Limb (tissue), 2 donors: ENCODE data around the gene HID1.
"Not testable (repeated sequence)": the region's sequence is repeated elsewhere in the genome, so short reads cannot be mapped to it uniquely, and the experiment has no call there.

Experiments
- DNase-seq, 2 donors: peaks; one replicate each; pipeline ENCODE4 v3.0.0-alpha.2; 2016; ENCODE audit errors: extremely low spot score in 2 of 2

HID1 gene

DNA sequence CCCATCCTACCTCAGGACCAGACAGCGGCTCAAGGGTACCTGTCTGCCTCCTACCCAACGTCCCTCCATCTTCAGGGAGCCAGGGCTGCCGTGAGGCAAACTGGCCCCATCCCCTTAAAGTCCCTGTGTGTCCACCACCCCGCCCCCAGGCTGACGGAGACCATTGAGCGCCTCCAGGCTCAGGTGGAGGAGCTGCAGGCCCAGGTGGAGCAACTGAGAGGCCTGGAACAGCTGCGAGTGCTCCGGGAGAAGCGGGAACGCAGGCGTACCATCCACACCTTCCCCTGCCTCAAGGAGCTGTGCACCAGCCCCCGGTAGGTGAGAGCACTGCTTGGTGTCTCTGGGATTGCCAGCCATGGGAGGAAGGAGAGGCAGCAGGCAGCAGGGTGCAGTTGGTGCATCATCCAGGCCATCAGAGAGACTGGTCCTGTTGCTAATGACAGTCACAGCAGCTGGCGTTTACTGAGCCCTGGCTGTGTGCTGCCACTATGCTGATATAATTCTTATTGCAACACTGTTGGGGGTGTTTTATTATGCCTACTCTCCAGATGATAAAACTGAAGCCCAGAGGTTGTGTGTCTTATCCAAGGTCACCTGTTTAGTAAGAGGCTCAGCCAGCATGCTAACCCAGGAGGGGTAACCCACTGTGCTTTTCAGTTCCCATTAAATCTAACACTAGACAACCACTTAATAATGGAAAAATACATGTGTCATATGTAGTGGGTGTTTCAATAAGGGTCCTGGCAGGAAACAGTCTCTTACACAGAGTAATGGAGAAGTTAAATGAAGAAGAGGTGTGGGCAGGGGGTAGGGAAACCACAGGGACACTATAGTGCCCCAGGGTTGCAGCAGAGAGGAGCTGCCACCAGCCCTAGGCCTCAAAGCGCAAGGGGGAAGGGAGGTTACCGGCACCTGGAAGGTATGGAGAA lies 29.6 kb upstream of the HID1 start:
- no peak for DNase-seq

DNA sequence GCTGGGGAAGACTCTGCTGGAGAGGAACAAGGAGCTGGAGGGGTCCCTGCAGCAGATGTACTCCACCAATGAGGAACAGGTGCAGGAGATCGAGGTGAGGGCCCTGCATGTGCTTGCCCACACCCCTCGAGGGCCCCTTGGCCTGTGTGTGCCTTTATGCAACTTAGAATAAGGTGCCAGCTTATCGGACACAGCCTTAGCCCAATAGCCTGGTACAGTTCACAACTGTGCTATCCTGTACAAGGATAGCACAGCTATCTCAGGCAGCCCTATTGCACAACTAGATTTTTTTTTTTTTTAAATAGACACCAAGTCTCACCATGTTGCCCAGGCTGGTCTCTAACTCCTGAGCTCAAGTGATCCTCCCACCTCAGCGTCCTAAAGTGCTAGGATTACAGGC lies 27.0 kb upstream of the HID1 start:
- DNase-seq: no peak

DNA sequence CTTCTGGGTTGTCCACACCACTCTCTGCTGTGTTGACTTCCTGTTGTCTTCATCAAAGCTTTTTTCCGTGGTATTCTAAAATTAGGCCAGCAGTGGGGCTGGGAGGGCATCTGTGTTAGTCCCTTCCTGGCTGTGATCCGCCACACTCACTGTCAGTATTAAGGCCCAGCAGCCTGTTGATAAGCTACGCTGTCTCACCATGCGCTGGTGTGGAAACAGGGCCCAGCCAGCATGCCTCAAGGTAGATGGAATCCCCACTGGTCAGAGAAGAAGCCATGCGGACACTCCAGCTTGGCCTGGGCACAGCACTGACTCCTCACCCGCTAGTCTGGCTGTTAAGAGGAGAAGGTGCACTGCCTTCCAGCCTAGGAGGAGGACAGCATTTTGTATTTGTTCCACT lies 26.2 kb upstream of the HID1 start:
- no peak for DNase-seq

DNA sequence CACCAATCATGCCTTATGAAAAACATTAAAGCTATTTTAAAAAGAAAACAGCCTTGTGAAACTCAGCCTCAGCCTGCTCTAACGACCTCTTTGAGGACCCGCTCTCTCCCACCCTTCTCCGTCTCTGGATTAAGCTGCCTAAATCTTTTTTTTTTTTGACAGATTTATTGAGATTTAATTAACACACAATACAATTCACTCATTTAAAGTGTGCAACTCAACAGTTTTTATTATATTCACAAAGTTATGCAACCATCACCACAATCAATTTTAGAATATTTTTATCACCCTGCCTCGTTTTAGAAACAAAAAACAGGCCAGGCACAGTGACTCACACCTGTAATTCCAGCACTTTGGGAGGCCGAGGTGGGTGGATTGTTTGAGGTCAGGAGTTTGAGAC lies 23.3 kb upstream of the HID1 start:
- DNase-seq: no peak

DNA sequence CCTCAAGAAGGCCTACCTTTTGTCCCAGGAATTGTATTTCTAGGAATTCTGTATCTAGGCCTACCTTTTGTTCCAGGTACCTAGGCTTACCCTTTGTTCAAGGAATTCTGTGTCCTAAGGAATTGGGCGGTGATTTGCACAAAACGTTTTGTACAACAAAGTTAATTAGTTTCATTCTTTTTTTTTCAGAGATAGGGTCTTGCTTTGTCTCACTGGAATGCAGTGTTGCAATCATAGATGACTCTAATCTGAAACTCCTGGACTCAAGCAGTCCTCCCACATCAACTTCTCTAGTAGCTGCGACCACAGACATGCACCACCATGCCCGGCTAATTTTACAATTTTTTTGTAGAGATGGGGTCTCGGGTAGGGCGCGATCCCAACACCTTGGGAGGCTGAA lies 21.9 kb upstream of the HID1 start:
- DNase-seq: no peak

DNA sequence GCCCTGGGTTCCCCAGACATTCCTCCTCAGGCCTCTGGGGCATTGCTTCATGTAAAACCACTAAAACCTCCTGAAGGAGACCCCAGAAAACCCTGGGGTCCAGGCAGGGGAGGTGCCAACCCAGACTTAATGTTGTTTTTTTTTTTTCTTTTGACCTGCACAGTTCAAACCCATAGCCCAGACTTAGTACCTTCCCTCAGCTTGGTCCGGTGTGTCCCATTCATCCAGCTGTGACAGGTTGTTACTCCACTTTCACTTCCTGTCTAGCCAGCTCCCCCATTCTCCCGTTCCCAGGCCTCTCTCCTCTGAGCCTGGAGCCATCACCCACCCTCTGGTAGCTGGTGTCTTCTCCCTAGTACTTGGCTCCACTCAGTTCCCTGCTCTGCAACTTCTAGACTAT lies 19.7 kb upstream of the HID1 start:
- DNase-seq: no peak

DNA sequence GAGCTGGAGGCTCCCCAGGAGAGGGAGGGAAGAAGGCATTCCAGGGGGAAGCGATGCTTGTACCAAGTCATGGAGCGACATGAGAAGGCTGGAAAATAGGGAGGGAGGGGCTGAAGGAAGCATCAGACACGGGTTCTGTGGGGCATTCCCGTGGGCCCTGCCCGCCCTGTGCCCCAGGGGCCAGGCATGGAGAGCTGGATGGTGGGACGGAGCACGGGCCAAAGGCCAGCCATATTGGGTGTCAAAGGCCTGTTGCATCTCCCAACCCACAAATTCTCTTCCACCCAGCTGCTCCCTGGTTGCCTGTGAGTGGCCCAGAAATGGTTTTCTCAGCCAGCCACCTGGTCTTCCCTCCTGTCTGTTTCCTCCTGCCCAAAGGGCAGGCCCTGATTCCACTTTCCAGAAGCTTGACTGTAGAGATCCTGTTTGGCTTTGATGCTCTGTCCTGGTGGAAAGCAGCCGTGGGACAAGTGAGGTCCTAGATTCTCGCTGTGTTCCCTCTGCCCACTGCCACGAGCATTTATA lies 18.1 kb upstream of the HID1 start:
- DNase-seq: no peak

DNA sequence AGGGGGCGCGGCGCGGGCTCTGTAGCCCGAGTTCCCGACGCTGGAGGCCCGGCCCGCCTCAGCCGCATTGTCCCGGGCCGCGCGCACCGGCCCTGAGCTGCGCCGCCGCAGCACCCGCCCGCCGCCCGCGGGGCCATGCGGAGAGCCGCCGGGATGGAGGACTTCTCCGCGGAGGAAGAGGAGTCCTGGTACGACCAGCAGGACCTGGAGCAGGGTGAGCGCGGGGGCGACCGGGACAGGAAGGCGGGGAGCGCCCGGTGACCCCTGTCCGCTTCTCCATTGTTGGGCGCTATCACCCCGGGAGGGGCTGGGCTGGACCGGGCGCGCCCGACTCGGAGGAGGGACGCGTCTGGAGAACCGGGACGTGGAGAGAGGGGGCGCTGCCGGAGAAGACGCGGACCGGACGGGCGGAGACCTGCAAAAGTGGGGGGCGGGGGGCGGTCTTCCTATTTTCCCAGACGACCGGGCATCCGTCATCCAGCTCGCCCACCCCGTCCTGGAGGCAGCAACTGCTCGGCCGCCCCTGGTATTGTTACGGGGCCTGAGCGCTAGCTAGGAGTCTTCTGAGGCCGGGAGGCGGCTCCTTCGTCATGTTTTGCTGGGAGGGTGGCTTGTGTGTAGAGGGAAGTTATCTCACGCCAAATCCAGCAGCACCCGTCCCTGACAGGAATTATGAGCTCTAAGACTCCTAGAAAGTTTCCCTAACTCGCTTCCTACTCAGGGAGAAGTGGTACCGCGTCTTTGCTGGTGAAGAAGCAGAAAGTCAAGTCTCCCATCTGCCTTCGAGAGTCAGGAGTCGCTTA lies 15.6 kb upstream of the HID1 start:
- DNase-seq: peak; percentile 81 to 92

DNA sequence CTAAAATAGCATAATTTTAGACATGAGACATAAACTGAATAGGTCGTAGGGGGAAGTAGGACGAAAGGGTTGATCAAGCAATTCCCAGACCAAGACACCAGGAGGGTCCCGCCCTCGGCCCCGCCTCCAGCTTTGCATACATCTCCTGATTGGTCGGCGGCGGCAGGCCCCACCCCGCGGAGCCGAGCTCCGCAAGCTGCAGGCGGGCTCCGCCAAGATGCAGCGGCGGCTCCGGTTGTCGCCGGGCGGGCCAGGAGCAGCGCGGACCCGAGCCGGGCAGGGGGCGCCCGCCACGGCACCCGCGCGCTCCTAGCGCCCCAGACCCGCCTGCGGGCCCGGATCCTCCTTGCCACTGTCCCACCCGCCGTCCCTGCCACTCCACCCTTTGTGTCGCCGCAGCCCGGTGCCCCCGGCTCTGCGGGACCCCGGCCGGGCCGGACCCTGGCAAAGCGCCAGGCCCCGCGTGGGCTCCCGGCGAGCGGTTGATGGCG lies 14.9 kb upstream of the HID1 start, which contains the start of gene CDR2L:
TSS of gene CDR2L (plus strand) at position 215 of the 491 bp plus-strand sequence. CDS start 412 bp downstream, outside the sequence.
- DNase-seq: peak; percentile 94 to 97

DNA sequence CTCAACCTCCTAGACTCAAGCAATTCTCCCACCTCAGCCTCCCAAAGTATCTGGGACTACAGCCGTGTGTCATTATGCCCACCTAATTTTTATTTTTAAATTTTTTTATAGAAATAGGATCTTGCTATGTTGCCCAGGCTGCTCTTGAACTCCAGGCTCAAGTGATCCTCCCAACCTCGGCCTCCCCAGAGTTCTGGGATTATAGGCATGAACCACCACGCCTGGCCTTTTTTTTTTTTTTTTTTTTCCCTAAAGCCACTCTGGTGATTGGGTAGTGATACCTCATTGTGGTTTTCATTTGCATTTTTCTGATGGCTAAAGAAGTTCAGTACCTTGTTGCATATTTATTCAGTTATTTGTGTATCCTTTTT lies 13.6 kb upstream of the HID1 start:
- DNase-seq: no peak

DNA sequence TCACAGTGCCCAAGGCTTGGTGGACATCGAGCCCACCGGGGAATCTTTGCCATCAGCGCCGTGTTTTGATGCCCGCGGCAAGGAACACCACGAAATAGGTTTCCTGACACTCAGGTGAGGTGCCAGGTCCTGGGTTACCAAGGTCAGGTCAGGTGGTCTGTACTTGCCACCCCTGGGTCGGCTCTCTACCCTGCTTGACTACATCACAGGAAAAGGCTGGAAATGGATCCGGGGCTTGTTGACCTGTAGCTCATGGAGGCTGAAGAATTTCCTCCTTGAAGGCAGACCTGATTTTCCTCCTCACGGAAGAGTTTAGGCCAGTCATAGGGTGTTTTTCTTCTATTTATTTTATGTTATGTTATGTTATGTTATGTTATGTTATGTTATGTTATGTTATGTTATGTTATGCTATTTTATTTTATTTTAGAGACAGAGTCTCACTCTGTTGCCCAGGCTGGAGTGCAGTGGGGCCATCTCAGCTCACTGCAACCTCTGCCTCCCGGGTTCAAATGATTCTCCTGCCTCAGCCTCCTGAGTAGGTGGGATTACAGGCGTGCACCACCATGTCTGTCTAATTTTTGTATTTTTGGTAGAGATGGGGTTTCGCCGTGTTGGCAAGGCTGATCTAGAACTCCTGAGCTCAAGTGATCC lies 10.2 kb upstream of the HID1 start:
- not testable (repeated sequence) for DNase-seq

DNA sequence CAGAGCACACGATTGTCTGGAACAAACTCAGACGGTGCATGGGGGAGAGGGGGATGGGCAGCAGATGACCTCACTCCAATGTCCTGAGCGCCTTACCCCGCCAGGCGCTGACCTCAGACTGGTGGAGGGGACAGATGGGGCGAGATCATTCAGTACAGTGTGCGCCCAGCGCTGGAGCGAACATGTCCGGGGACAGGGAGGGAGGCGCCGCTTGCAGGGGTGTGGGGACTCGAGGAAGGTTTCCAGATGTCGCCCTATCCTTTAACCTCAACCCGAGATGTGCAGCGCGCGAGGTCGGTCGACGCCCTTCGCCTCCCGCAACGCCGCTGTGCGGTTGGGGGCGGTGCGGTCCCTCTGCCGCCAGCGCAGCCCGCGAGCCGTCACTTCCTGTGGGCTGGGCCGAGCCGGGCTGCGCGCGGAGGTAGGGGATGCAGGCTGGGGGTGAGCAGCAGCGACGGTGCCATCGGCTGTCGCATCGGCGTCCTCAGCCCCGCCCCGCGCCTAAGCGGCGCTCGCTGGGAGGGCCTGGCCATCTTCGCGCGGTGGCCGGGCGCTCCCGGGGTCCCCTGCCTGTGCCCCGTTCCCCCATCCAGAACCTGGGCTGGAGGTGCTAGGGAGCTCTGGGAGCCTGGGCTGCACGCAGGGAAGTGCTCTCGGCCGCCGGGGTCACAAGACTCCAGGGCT lies 9.6 kb upstream of the HID1 start:
- DNase-seq: peak; percentile 53 to 84

DNA sequence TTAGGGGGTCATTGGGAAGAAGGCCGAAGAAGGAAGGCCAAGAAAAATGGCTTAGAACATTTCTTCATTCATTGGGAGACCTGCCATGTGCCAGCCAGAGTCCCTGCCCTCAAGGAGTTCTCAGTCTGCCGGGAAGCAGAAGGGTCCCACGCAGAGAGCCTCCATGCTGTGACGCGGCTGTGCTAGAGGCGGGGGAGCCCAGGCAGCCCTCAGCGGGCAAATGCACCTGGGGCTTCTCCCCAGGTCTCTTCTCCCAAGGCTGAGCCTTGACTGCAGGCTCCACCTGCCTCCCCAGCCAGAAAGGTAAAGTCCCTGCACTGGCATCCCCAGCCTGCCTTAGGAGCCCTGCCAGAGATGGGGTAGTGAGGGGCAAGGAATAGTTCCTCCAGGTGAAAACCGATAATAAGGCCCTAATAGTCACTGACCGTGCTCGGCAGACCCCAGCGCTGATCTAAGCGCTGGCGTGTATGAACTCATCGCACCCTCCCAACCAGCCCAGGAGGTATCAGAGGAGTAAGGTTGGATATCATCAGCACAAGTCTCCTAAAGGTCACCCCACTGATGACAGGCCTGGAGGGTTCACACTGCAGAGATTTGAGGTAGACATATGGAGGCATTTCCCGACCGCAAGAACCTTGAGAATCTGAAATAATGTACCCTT lies 8.9 kb upstream of the HID1 start:
- DNase-seq: no peak

DNA sequence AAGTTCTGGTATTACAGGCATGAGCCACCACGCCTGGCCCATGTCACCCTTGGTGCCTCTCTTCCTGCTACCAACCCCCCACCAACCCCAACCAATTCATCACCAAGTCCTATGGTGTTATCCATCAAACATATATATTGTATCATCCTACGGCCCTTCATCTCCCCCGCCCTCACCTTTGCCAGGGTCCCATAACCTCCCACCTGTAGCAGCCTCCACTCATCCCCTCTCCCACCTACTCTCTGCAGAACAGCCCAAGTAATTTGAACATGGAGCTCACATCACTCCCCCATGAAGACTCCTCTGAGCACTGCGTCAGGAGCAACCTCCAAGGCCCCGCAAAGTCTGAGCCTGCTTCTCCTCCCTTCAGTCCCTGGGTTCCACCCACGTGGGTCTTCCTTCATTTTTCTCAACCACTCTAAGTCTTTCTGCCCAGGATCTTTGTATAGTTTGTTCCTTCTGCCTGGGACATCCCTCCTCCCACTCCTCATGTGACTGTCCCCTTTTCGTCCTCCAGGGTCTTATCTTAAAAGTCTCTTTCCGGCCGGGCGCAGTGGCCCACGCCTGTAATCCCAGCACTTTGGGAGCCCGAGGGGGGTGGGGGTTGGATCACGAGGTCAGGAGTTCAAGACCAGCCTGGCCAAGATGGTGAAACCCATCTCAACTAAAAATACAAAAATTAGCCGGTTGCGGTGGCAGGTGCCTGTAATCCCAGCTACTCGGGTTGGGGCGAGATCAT lies 7.0 kb upstream of the HID1 start:
- DNase-seq: no peak

DNA sequence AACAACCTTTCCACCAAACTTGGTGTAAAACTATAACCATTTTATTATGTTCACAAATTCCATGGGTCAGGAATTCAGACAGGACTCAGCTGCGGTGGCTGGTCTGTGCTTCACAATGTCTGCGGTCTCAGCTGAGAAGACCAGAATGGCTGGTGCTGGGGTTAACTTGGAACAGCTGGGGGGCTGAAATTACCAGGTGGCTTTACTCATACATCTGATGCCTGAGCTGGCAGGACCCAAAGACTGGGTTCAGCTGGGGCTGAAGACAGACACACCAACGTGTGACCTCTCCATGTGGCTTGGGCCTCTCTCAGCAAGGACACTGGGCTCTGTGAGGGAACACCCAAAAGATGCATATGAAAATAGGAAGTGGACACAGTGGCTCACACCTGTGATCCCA lies 5.7 kb upstream of the HID1 start:
- no peak for DNase-seq

DNA sequence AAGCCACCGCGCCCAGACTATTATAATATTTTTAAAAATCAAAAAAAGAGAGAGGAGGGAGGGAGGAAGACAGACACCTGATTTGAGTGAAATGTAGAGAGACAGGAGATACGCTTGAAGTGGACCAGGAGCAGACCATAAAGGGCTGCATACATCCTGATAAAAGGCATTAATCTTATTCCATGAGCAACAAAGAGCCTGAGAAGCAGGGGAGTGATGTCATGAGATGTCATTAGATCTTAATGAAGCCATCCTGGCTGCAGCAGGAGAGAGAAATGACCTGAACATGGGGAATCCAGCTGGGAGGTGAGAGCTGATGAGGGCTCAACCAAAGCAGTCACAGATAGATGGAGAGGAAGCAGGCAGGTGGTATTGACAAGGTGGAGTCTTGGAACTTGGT lies 5.2 kb upstream of the HID1 start:
- DNase-seq: no peak

DNA sequence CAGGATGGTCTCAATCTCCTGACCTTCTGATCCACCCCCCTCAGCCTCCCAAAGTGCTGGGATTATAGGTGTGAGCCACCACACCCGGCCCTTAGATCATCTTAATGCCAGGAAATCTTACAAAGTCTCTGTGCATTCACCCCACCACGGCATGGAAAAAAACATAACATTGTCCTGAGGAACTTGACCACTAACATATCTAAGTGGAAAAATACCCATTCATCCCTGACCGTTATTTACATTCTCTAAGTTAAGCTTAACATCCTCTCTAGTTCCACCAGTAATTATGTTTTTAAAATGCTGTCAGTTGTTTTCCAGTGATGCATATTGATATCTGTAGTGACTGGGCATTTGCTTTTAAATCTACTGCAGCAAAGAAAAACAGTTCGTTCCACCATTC lies 3.4 kb upstream of the HID1 start:
- no peak for DNase-seq

DNA sequence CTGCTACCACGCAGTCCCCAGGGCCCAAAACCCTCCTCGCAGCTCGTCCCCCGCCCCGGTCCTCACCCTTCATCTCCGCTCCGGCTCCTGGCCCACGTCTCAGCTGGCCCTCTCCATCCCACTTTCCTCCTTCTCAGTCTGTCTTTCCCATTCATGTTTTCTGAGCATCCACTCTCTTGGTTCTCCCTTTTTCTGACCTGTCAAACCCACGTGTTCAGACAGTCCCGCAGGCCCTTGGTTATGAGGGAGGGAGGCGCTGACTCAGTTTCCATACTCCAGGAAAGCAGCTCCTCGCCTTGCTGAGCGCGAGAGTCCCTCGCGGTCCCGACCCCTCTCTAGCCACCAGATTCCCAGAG lies 392 bp upstream of the HID1 start:
- no peak for DNase-seq

DNA sequence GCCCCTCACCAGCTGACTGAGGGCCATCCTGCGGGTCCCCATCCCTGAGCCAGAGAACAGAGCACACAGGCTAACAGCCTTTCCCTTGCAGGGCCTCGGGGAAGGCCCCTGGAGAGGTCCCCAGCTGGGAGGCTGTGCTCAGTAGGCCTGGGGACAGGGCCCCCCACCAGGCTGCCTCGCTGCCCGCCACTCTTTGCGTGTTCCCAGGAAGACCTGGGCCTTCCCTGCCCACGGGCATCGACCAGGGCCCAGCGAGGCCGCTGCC lies 785 bp downstream of the HID1 start:
- no peak for DNase-seq
